GM18909 (cell line): ENCODE measurements around the gene CHD2.
"Not testable (repeated sequence)": the region's sequence is repeated elsewhere in the genome, so short reads cannot be mapped to it uniquely, and the experiment has no call there.

ENCODE experiments used
- ATAC-seq: cut with Tn5 transposase; IDR thresholded peaks from one replicate; pipeline ENCODE4 v1.9.1; 2021; ENCODE audit warnings: mild to moderate bottlenecking; ENCODE audit not compliant: unreplicated experiment, poor library complexity

Gene CHD2

DNA sequence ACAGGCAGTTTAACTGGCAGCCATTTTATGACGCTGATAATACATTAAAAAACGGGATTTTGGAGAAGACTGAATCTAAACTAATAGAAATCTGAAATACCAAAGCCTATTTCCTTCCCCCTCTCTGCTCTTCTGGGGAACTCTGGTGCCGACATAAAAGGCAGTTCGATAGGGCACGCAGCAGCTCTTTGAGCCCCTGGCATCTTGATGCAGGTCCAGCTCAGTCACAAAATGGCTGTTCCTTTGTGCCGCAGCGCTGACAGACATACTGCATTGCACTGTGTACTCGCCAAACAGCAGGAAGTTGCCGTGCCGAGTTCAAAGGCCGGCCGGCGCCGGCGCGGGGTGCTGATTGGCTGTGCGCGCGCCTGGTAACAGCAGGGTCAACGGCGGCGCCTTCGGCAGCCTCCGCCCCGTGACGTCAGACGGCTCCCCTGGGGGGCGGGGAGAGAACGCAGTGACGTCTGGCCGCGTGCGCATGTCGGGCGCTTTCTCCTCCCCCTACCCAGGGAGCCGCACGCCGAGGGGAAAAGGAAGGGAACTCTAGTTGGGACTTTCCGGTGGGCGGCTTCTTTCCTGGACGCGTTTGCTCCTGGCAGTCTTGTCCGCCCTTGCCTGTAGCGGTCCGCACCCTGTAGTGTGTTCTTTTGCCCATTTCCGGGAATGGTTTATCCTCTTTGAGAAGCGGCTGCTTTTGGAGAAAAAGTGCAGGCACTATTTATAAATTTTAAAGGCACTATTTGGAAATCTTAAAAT lies 4.0 kb downstream of the CHD2 start:
- ATAC-seq: peak; percentile 87

DNA sequence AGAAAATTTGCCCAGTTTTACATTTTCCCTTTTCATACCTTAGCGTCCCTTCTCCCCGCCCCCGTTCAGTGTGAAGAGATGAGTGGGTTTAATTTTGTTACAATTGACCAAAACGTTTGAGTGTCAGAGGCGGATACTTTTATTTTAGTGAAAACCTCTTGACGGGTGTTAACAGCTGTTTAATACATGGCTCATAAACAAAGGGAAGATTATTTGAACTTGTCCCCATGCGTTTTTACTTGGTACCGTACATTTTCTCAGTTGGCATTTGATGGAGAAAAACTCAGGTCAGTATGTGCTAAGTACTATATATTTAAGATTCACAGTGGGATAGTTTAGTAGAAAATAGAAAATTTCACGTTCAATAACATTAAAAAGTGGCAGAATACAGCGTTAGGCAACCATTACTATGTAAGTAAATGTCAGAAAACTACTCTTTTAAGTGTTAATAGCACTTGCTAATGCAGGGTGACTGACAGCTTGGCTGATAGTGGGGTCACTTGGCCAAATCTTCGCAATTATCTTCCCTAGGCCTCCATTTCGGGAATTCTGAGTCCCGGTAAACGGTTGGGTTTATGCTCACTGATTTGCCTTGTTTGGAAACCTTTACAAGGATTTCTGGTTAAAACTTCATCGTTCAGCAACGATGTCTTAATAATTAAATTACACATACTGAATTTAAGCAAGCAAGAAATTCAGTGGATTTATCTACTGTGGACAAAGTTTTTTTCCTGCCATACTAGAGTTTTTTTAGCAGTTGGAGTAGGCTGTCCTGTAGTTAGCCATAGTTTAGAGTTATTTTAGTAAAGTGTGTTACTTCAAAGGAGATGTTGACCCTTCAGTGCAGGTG lies 4.8 kb downstream of the CHD2 start:
- no peak for ATAC-seq

DNA sequence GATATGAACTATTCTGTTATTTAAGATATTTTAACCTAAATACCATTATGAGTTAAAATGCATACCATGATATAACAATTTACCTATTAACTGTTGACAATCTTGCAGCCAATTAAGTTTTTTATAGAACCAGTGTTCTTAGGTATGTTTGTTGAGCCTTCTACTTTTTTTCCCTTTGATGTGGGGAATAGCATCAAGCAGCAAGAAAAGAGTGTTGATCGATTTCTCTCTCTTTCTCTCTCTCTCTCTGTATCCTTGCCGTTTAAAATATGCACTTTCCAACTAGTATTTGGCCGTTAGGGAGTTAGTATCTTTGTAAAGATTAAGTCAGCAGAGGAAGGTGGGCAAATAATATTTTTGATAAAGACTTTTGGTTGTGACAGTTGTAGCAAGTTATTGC lies 5.9 kb downstream of the CHD2 start:
- ATAC-seq: no peak

DNA sequence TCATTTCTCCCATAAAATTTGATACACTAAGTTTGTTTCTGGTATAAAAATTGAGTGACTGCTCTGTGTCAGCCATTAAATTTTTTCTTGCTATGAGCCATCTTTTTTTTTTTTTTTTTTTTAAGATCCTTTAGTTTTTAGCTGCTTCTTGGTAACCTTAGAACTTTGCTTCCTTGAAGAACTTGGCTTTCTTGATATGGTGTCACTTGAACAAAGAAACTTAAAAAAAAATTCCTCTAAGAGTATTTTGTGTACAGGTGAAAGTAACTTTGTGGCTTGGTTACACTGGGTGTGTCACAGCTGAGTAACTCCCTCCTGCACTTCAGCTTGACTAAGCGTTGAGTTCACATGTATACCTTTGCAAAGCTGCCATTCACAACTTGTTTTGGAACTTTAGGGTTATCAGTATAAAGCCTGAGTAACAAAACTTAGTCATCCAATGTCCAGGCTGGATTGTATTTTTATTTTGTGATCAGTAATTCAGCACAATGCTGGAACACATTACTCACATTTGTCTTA lies 6.5 kb downstream of the CHD2 start:
- peak; percentile 38 for ATAC-seq

DNA sequence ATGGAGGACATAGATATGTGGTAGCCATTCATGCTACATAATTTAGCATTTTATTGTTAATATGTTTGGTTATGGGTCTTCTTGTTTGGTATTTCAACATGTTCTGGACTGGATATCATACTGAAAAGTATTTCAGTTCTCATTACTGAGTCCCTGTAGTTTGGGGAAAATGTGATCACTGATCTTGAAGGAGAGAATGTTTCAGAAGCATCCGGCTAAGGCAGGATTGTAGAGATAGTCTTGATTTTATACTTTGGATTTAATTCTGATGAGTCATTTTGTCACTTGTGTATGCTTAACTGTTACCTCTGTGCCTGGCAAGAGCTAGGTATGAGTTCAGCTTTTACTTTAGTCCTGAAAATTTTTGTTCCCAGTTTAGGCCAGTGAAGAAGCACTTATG lies 7.1 kb downstream of the CHD2 start:
- ATAC-seq: no peak

DNA sequence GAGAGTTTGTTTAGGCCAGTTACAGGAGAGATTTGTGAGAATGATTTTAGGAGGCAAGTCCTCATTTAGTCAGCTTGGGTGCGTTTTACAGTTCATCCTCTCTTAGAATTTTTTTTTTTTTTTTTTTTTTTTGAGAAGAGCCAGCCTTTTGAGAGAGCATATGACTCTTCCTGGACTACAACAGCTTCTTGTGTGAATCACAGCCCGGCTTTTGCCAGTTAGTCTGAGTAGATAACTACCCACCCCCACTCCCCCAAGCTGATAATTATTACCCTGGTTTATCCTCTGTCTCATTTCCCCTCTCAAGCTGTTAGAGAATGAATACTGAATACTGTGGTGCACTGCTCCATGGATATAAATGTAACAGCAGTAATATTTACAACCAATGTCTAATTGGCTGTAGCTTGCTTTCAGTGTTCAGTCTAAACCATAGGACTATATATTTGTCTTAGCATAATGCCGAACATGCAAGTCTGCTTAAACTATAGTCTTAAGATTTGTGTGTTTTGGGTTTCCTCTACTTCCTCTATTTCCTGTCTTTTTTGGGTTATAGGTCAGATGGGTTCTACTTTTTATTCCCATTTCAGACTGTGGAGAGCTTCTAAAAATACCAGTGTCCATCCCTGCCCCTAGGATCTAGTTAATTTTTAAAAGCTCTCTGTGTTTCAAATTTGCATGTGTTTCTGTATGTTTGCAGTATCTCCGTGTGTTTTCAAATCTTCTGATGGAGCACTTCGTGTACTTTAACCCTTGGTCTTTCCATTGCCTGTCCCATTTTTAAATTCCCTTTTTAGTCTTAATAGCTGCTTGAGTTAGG lies 8.0 kb downstream of the CHD2 start:
- ATAC-seq: no peak

DNA sequence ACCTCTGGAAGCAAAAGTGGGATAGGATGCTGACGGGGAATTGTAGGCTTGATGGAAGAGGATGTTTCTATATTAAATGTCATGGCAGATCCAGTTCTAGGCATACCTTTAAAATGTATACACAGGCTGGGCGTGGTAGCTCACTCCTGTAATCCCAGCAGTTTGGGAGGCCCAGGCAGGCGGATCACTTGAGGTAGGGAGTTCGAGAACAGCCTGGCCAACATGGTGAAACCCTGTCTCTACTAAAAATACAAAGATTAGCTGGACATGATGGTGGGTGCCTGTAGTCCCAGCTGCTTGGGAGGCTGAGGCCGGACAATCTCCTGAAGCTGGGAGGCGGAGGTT lies 8.6 kb downstream of the CHD2 start:
- no peak for ATAC-seq

DNA sequence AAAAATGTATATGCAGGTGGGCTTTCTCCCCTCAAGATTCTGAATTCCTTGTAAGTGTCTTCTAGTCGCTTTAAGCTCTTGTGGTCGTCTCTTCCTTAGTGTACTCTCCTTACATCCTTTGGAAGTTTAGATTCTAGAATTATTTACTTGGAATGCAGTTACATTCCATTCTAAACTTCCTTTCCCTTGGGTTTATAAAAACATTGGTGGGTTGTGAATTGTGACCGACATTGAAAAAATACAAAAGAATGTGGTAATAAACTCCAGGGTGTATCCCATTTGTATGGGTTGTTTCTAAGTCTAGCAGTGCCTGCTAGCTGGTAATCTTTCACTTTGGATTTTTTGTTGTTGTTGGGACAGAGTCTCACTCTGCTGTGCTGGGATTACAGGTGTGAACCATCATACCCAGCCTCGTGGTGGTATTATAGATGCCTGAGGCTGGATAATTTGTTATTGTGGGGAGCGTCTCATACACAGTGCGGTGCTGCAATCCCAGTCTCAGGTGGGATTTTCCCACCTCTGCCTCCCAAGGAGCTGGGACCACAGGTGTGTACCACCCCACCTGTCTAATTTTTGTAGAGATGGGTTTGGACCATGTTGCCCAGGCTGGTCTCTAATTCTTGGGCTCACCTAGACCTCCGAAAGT lies 9.1 kb downstream of the CHD2 start:
- ATAC-seq: no peak

DNA sequence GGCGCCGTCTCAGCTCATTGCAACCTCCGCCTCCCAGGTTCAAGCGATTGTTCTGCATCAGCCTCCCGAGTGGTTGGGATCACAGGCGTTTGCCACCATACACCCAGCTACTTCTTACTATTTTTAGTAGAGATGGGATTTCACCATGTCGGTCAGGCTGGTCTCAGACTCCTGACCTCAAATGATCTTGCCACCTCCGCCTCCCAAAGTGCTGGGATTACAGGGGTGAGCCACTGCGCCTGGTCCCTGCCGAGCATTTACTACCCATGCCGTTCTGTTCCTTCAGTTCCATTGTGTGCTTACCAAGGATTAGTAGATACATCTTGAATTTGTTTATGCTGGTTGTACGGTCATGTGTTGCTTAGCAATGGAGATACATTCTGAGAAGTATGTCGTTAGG lies 10.3 kb downstream of the CHD2 start:
- no peak for ATAC-seq

DNA sequence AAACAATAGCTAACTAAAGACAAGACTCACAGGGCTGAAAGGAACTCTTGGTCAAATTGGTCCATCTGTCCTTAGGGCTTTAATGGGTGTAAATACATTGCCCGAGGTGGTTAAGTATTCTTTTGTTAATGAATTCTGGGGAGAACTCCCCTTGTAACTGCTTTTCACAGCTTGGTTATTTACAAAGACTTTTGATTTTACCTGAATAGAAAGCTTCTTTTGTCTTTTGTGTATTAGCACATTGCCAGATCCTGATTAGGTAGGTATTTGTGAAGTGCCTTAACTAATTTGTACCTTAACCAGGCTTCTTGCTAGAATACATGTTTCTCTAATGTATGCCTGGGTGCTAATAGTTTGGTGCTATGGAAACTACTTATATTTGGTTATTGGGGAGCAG lies 14.0 kb downstream of the CHD2 start:
- no peak for ATAC-seq

DNA sequence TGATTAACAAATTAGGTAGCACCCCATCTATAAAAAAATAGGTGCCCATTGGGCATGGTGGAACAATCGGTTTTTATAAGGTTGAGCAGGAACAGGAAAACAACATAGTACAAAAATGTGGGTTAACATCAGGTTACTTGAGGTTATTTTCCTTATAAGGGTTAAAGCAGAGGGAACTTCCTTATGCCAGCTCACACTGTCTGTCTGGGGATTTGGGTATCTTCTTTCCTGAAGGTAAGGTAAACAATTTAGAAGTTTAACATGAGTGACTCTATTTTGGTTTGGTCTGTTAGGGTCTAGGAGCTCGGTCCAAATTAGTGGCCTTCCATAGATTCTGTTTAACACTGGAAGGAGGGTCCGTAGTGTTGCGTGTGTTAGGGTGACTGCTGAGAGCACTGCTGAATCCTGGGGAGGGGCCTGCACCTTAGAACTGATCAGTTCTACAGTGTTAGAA lies 14.7 kb downstream of the CHD2 start:
- ATAC-seq: peak; percentile 43

DNA sequence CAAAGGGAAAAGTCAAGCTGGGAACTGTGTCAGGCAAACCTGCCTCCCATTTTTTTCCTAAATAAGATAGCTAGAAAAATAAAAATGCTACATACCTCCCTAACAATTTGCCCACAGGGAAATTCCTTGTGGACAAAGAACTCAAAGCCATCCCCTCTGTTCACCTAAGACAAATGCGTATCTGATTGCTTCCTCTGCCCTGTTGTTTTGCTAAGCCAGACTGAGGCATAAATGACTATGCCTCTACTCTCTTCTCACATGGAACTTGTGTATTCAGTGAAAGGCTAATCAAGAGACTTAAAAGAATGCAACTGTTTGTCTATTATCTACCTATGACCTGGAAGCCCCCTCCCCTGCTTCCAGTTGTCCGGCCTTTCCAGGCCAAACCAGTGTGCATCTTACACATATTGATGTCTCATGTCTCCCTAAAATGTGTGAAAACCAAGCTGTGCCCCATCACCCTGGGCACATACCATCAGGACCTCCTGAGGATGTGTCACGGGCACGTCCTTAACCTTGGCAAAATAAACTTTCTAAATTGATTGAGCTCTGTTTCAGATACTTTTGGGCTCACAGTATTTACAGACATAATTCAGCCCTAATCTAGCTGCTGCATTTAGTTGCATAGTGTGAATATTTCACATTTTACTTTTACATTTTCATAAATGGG lies 15.8 kb downstream of the CHD2 start:
- ATAC-seq: no peak

DNA sequence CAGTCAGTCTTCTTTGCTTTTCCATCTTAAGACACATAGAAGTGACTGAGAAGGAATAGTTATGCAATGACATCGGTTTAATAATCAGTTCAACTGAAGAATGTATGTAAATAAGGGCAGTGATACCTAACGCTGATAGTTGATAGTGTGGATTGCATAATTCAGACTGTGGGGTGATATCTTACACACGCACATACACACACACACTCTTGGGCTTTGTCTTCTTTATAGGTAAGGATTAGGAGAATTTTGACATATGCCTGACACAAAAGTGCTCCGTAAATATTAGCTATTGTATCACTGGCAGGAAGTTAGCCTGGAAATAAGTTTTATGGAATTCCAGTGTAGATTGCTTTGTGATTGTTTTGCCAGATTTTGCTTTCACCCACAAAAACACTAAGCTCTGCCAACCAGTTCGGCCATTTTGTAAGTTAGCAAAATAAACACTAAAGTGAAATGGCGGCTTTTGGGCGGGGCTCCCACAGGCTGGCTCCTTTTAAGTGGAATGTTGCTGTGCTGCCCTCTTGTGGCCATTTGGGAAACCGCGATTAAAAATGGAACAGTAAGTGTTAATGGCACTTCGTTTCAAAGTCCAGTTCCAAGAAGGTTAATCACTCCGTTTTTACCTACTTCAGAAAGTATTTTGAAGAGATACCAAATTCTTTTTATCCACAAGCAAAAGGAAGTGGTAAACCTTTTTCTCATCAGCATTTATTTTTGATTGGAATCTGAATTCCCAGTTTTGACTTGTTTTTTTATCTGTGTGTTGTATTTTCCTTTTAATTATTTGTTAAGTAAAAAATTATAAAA lies 17.7 kb downstream of the CHD2 start:
- ATAC-seq: peak; percentile 45

DNA sequence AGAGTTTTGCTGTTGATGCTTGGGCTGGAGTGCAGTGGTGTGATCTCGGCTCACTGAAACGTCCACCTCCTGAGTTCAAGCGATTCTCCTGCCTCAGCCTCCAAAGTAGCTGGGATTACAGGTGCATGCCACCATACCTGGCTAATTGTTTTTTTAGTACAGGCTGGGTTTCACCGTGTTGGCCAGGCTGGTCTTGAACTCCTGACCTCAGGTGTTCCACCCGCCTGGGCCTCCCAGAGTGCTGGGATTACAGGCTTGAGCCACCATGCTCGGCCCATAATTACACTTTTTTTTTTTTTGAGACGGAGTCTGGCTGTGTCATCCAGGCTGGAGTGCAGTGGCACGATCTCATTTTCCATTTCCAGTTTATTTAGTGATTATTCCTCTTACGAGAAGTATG lies 18.8 kb downstream of the CHD2 start:
- not testable (repeated sequence) for ATAC-seq

DNA sequence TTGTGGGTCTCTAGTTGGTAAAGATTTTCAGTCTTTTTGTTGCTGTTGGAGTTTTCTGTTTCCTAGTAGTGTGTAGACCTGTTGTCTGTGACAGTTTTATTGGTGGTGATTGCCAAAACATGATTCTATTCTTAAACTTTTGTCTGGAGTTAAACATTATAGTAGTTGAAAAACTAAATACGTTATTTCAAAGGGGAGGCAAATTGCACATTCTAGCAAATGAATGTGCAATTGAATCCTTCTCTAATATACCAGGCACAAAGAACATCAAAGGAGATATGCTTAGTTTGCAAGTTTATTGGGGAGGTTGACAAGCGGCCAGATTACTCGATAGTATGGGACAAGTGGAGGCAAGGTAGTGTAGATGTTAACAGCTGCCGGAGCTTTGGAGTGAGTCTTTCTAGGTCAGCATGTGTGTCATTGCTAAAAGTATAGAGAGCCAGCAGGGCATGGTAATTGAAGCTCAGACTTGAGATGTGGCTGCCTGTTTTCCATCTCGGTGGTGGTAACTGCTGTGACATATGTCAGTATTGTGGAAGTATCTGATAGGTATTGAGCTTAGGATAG lies 20.6 kb downstream of the CHD2 start:
- ATAC-seq: no peak

DNA sequence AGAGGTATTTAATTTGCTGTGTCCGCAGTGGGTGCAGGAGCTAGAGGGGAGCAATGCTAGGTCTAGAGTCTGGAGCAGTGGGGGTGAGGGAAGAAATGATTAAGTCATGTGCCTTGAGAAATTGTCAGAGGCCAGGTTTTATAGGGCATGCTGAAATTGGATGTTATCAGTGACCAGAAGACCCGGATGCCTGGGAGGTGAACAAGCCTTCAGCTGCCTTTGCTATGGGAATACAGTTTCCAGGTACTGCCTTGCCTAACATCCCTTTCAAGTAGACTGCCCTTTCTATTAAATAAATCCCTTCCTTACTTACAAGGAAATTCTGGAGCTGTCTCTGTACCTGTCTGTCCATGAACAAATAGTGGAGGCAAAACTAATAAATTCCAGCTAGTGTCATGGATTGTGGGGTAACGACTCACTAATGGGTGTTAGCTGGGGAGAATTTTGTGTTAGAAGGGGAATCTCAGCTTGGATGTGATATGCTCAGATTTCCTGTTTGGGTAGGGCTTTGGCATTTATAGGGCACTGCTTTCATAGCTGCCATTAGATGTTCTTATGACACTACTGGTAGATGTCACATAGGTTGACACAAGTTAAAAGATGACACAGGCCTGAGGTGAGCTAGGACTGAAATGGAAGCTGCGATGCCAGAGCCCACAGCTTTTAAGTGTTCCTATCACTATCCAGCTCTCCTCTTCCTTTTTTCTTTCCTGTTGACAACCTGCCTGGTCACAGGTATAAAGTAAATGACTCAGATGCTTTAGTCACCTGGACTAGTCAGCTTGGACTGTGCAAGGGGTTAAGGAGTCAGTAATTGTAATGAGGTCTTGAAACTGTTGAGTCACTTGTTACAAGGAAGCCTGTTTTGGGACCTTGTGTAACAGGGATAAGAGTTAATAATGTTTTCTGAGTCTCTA lies 21.3 kb downstream of the CHD2 start:
- ATAC-seq: no peak

DNA sequence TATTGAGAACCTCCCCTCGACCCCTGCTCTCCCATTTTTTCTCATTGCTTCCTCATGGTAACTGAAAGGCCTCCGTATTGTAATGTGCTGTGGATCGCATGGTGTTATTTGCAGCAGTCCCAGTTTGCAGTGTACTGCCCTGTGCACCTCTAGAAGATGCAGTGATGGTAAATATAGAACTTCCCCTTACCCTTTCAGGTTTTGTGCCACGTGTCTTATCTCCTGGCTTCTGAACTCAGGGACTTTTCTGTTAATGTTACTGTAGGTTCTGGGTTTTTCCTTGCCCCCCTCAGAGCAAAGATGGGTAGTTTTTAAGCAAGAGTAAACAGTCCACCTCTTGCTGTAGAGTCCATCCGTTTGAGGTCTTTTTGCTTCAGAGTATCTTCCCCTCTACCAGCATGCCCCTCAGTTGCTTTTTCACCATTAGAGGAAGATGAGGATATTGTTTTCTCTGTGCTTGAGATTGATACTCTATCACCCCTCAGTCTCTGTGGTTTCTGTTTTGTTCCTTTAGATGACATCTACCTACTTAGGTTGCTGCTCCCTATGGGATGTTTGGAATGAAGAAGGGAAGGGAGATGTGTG lies 22.4 kb downstream of the CHD2 start:
- peak; percentile 64 for ATAC-seq
